Testis (tissue), 2 donors: Measurements from ENCODE around the gene TFPI2.

Source experiments
- CTCF ChIP-seq, 3 experiments: fragments of 450-650 bp in 2 of 3; fragments of 200-600 bp in 1 of 3; sonication (generic) in 1 of 3; IDR thresholded peaks; one replicate each; pipeline ENCODE4 v1.5.1; 2016 to 2019; ENCODE audit warnings: antibody characterized with exemption in 3 of 3, mild to moderate bottlenecking in 2 of 3, moderate library complexity in 1 of 3
- POLR2A ChIP-seq: fragments of 450-650 bp; IDR thresholded peaks from one replicate; pipeline ENCODE4 v1.6.1; 2017; ENCODE audit warnings: antibody characterized with exemption, mild to moderate bottlenecking, moderate library complexity

DNA sequence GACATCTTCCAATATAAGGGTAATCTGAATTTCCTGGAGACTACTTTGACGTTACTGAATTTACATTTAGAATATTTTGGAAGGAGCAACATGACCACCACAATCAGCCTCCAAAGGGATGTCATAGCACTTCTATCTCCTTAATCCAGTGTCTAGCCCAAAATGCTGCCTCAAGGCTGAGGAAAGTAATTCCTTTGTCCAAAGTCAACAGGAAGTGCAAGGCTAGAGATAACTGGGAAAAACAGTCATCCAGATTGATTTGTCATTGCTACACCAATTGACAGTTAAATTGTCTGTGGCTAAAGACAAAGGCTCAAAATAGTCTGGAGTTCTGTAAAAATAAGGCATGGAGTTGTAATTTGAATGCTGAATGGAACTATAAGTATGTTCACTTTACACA is 3.9 kb upstream of the TFPI2 start:
- TF ChIP-seq POLR2A, result no peak
- no peak for TF ChIP-seq CTCF (IDR thresholded peaks at IDR 0.05)
